ENCODE data around the gene SH3RF3. TPM values are rescaled to one million over a fixed set of nuclear protein-coding genes. Genes with fewer than 3 reads are reported as not detected.

Gene SH3RF3
- polyA plus RNA-seq, 1 donor (not counting 4 experiments of a cell fraction or from before 2014, with no cell fraction given) = 0.08 TPM

GRCh38 chr2:109438773-109439389 lies 309.9 kb downstream of the SH3RF3 start:
- no peak overlapping the region for H3K4me2 ChIP-seq (ENCODE audit: control insufficient read depth, extremely low read depth, insufficient read depth, low read depth, low read length)
- H3K4me1 ChIP-seq (ENCODE audit: control insufficient read depth, extremely low read depth, insufficient read depth, low read length) = peaks cover 9% of the 10 kb centered on the region
- H3K9ac ChIP-seq (ENCODE audit: control insufficient read depth, extremely low read depth, insufficient read depth, low read length) = no peak overlapping the region
- no peaks in the 10 kb centered on the region for H3K36me3 ChIP-seq (ENCODE audit: control insufficient read depth in 2 of 2, extremely low read depth in 1 of 2, insufficient read depth in 2 of 2, low read length in 2 of 2)
- H4K20me1 ChIP-seq (ENCODE audit: control insufficient read depth, extremely low read depth, insufficient read depth, low read length) = no peaks in the 10 kb centered on the region
- FAIRE-seq = no peak
- H3K27me3 ChIP-seq (ENCODE audit: control insufficient read depth, extremely low read depth, insufficient read depth, low read length) = no peaks in the 10 kb centered on the region
- DNase-seq (ENCODE audit: low read depth, low spot score) = no peak
- no peak overlapping the region for H2AFZ ChIP-seq (ENCODE audit: control insufficient read depth, low read length)
- H3K79me2 ChIP-seq (ENCODE audit: control insufficient read depth, insufficient read depth, low read length) = no peaks in the 10 kb centered on the region
- peaks cover 4% of the 10 kb centered on the region for H3K9me3 ChIP-seq (ENCODE audit: control insufficient read depth, low read depth, low read length)
- dilution Hi-C loops (cut with MboI; ENCODE audit: extremely low pct_ligation_motif_present, low sequenced_read_pairs) = no loop called here
- no peak overlapping the region for H3K27ac ChIP-seq (ENCODE audit: control insufficient read depth, insufficient read depth, low read length)
- H3K4me3 ChIP-seq (ENCODE audit: control insufficient read depth in 2 of 3, extremely low read depth in 1 of 3, insufficient read depth in 2 of 3, low read depth in 1 of 3, low read length in 3 of 3) = no peak overlapping the region
- H3K9me1 ChIP-seq (ENCODE audit: control insufficient read depth, extremely low read depth, insufficient read depth, low read length) = no peaks in the 10 kb centered on the region
- no peak for TF ChIP-seq EZH2 (IDR thresholded peaks at IDR 0.05; ENCODE audit: low read length)
- TF ChIP-seq, protein P1, sequence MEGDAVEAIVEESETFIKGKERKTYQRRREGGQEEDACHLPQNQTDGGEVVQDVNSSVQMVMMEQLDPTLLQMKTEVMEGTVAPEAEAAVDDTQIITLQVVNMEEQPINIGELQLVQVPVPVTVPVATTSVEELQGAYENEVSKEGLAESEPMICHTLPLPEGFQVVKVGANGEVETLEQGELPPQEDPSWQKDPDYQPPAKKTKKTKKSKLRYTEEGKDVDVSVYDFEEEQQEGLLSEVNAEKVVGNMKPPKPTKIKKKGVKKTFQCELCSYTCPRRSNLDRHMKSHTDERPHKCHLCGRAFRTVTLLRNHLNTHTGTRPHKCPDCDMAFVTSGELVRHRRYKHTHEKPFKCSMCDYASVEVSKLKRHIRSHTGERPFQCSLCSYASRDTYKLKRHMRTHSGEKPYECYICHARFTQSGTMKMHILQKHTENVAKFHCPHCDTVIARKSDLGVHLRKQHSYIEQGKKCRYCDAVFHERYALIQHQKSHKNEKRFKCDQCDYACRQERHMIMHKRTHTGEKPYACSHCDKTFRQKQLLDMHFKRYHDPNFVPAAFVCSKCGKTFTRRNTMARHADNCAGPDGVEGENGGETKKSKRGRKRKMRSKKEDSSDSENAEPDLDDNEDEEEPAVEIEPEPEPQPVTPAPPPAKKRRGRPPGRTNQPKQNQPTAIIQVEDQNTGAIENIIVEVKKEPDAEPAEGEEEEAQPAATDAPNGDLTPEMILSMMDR (optimal IDR thresholded peaks at IDR 0.05 in 1 of 3, IDR thresholded peaks at IDR 0.05 in 1 of 3, conservative IDR thresholded peaks at IDR 0.05 in 1 of 3; ENCODE audit: extremely low read depth in 1 of 3, insufficient read depth in 2 of 3, low read length in 3 of 3) = no peak

GRCh38 chr2:109439390-109439786 lies 310.4 kb downstream of the SH3RF3 start:
- Histone ChIP-seq H3K4me1 (ENCODE audit: control insufficient read depth, extremely low read depth, insufficient read depth, low read length) (peaks cover 9% of the 10 kb centered on the region), H4K20me1 (ENCODE audit: control insufficient read depth, extremely low read depth, insufficient read depth, low read length) (no peaks in the 10 kb centered on the region), H2AFZ (ENCODE audit: control insufficient read depth, low read length) (no peak overlapping the region), H3K4me2 (ENCODE audit: control insufficient read depth, extremely low read depth, insufficient read depth, low read depth, low read length) (no peak overlapping the region), H3K9me1 (ENCODE audit: control insufficient read depth, extremely low read depth, insufficient read depth, low read length) (no peaks in the 10 kb centered on the region), H3K27me3 (ENCODE audit: control insufficient read depth, extremely low read depth, insufficient read depth, low read length) (no peaks in the 10 kb centered on the region), H3K27ac (ENCODE audit: control insufficient read depth, insufficient read depth, low read length) (no peak overlapping the region), H3K79me2 (ENCODE audit: control insufficient read depth, insufficient read depth, low read length) (no peaks in the 10 kb centered on the region), H3K36me3 (ENCODE audit: control insufficient read depth in 2 of 2, extremely low read depth in 1 of 2, insufficient read depth in 2 of 2, low read length in 2 of 2) (no peaks in the 10 kb centered on the region), H3K4me3 (ENCODE audit: control insufficient read depth in 2 of 3, extremely low read depth in 1 of 3, insufficient read depth in 2 of 3, low read depth in 1 of 3, low read length in 3 of 3) (no peak overlapping the region), H3K9ac (ENCODE audit: control insufficient read depth, extremely low read depth, insufficient read depth, low read length) (no peak overlapping the region), H3K9me3 (ENCODE audit: control insufficient read depth, low read depth, low read length) (peaks cover 4% of the 10 kb centered on the region)
- no peak for DNase-seq (ENCODE audit: low read depth, low spot score)
- no peak for FAIRE-seq
- TF ChIP-seq, protein P1 (optimal IDR thresholded peaks at IDR 0.05 in 1 of 3, IDR thresholded peaks at IDR 0.05 in 1 of 3, conservative IDR thresholded peaks at IDR 0.05 in 1 of 3; ENCODE audit: extremely low read depth in 1 of 3, insufficient read depth in 2 of 3, low read length in 3 of 3) = no peak
- no peak for TF ChIP-seq EZH2 (IDR thresholded peaks at IDR 0.05; ENCODE audit: low read length)
- dilution Hi-C loops (cut with MboI; ENCODE audit: extremely low pct_ligation_motif_present, low sequenced_read_pairs) = no loop called here

Measured in keratinocyte (primary cell).